ENCODE results near the gene OR1I1.

Gene OR1I1

GRCh38 chr19:15101479-15102082 lies 19.6 kb downstream of the OR1I1 start:
- no peak for TF ChIP-seq TEAD4 (IDR thresholded peaks at IDR 0.05)
- TF ChIP-seq RAD21 (IDR thresholded peaks at IDR 0.05; ENCODE audit: low read depth): peak; percentile 60
- TF ChIP-seq TAF1 (IDR thresholded peaks at IDR 0.05; ENCODE audit: low read depth): no peak

GRCh38 chr19:15104003-15104402 lies 22.0 kb downstream of the OR1I1 start:
- TF ChIP-seq TAF1 (IDR thresholded peaks at IDR 0.05; ENCODE audit: low read depth) (no peak), CEBPB (IDR thresholded peaks at IDR 0.05) (no peak), TEAD4 (IDR thresholded peaks at IDR 0.05) (no peak), CREB1 (IDR thresholded peaks at IDR 0.05; ENCODE audit: low read depth) (no peak), REST (IDR thresholded peaks at IDR 0.05; ENCODE audit: low read depth) (no peak), EGR1 (IDR thresholded peaks at IDR 0.05) (no peak), RAD21 (IDR thresholded peaks at IDR 0.05; ENCODE audit: low read depth) (no peak), FOXM1 (IDR thresholded peaks at IDR 0.05; ENCODE audit: borderline replicate concordance, low read depth) (no peak), MAX (IDR thresholded peaks at IDR 0.05) (no peak)

- TF ChIP-seq TCF12 (IDR thresholded peaks at IDR 0.05; ENCODE audit: low read depth) (no peak), RAD21 (IDR thresholded peaks at IDR 0.05; ENCODE audit: low read depth) (no peak), USF1 (IDR thresholded peaks at IDR 0.05) (no peak), CREB1 (IDR thresholded peaks at IDR 0.05; ENCODE audit: low read depth) (no peak), EP300 (IDR thresholded peaks at IDR 0.05; ENCODE audit: borderline replicate concordance) (no peak), EGR1 (IDR thresholded peaks at IDR 0.05) (no peak), FOXM1 (IDR thresholded peaks at IDR 0.05; ENCODE audit: borderline replicate concordance, low read depth) (no peak), CEBPB (IDR thresholded peaks at IDR 0.05) (no peak), TEAD4 (IDR thresholded peaks at IDR 0.05) (no peak), TAF1 (IDR thresholded peaks at IDR 0.05; ENCODE audit: low read depth) (no peak), ZBTB7A (IDR thresholded peaks at IDR 0.05; ENCODE audit: low read depth) (no peak)
These were observed 22.4 kb downstream of the OR1I1 start for GRCh38 chr19:15104411-15104810.

- no peak for TF ChIP-seq TAF1 (IDR thresholded peaks at IDR 0.05; ENCODE audit: low read depth)
- no peak for TF ChIP-seq EGR1 (IDR thresholded peaks at IDR 0.05)
- no peak for TF ChIP-seq TEAD4 (IDR thresholded peaks at IDR 0.05)
- TF ChIP-seq RAD21 (IDR thresholded peaks at IDR 0.05; ENCODE audit: low read depth): no peak
- no peak for TF ChIP-seq ZBTB7A (IDR thresholded peaks at IDR 0.05; ENCODE audit: low read depth)
- TF ChIP-seq NFIC (IDR thresholded peaks at IDR 0.05): no peak
- TF ChIP-seq MAX (IDR thresholded peaks at IDR 0.05): no peak
- TF ChIP-seq CEBPB (IDR thresholded peaks at IDR 0.05): no peak
- TF ChIP-seq REST (IDR thresholded peaks at IDR 0.05; ENCODE audit: low read depth): no peak
- TF ChIP-seq YY1 (IDR thresholded peaks at IDR 0.05; ENCODE audit: low read depth): no peak
- TF ChIP-seq TCF12 (IDR thresholded peaks at IDR 0.05; ENCODE audit: low read depth): no peak
- no peak for TF ChIP-seq CREB1 (IDR thresholded peaks at IDR 0.05; ENCODE audit: low read depth)
- no peak for TF ChIP-seq USF1 (IDR thresholded peaks at IDR 0.05)
These were observed 23.0 kb downstream of the OR1I1 start for GRCh38 chr19:15105044-15105443.

- TF ChIP-seq CREB1 (IDR thresholded peaks at IDR 0.05; ENCODE audit: low read depth) (no peak), EP300 (IDR thresholded peaks at IDR 0.05; ENCODE audit: borderline replicate concordance) (no peak), ZBTB7A (IDR thresholded peaks at IDR 0.05; ENCODE audit: low read depth) (peak; percentile 83), RAD21 (IDR thresholded peaks at IDR 0.05; ENCODE audit: low read depth) (no peak), FOXM1 (IDR thresholded peaks at IDR 0.05; ENCODE audit: borderline replicate concordance, low read depth) (no peak), YY1 (IDR thresholded peaks at IDR 0.05; ENCODE audit: low read depth) (0 out of 2 replicates have a peak, but pooled peaks have one; percentile 28), TEAD4 (IDR thresholded peaks at IDR 0.05) (peak; percentile 90)
These were observed 25.3 kb downstream of the OR1I1 start, which contains the start of gene SYDE1 for GRCh38 chr19:15107061-15108010. TSS of gene SYDE1 (plus strand) at chr19:15107401. CDS start at chr19:15107434, 33 bp downstream.

All from Ishikawa (cell line).